Naive thymus-derived CD8-positive, alpha-beta T cell (primary cell): ENCODE data around the gene GOLGA5. TPM values are rescaled to one million over a fixed set of nuclear protein-coding genes. Genes with fewer than 3 reads are reported as not detected.

Experiments
- ATAC-seq, 2 donors: fragments of 150-1000 bp; cut with Tn5 transposase in 1 of 2; sonication (Bioruptor Pico), chemical (Tn5 transposase) in 1 of 2; 1 replicate in 1 of 2; 2 replicates in 1 of 2; pipeline ENCODE4 v1.10.0; 2021; ENCODE audit warnings: mild to moderate bottlenecking in 2 of 2, moderate library complexity in 2 of 2
- POLR2A ChIA-PET: fragments of 350-600 bp; sonication (Branson Sonifier 250); formaldehyde crosslinking; loops from one replicate; lab custom pipeline; 2021; ENCODE audit warnings: antibody characterized with exemption; lab: Charles Lee
- DNase-seq, 10 donors: peaks; one replicate each; pipeline versions ENCODE4 v3.0.0 to v3.0.0-alpha.2; 2020 to 2022
- H3K27ac Mint-ChIP-seq, 10 donors: one replicate each; pipeline ENCODE4 v1.8.0; 2020 to 2022; ENCODE audit warnings: mild to moderate bottlenecking in 10 of 10, mixed read lengths in 10 of 10, moderate library complexity in 4 of 10, inconsistent platforms in 1 of 10
- H3K27me3 Mint-ChIP-seq, 5 donors: one replicate each; pipeline ENCODE4 v1.8.0; 2021 to 2022; ENCODE audit warnings: mixed read lengths in 5 of 5
- H3K36me3 Mint-ChIP-seq, 3 donors: one replicate each; pipeline ENCODE4 v1.8.0; 2020 to 2022; ENCODE audit warnings: mixed read lengths in 3 of 3, mild to moderate bottlenecking in 2 of 3, inconsistent platforms in 1 of 3
- H3K4me1 Mint-ChIP-seq, 4 donors: one replicate each; pipeline ENCODE4 v1.8.0; 2021 to 2022; ENCODE audit warnings: mixed read lengths in 4 of 4
- H3K4me3 Mint-ChIP-seq, 10 donors: one replicate each; pipeline ENCODE4 v1.8.0; 2020 to 2022; ENCODE audit warnings: mild to moderate bottlenecking in 10 of 10, mixed read lengths in 10 of 10, moderate library complexity in 6 of 10, inconsistent platforms in 1 of 10
- H3K9me3 Mint-ChIP-seq, 9 donors: one replicate each; pipeline ENCODE4 v1.8.0; 2020 to 2022; ENCODE audit warnings: mixed read lengths in 9 of 9, mild to moderate bottlenecking in 3 of 9, inconsistent platforms in 1 of 9, moderate library complexity in 1 of 9
- polyA plus RNA-seq, 3 donors: library from polyadenylated mRNA; unstranded; fragments of 300-500 nt; fragmentation: Illumina TruSeq; gene quantifications; one replicate each; pipeline ENCODE4 v1.2.3, GENCODE V29; 2021
- total RNA-seq, 8 experiments: library from RNA in 2 of 8; stranded (reverse) in 2 of 8; gene quantifications; one replicate each; pipeline ENCODE4 v1.2.3 and lab custom pipeline; 2021 to 2026

The GOLGA5 gene
- total and polyA plus RNA-seq, 5 experiments from 2014 or later, result 14.0 to 22.4 (median 20.6) TPM

- no peak for DNase-seq
- peaks cover 2 to 23% (median 7%) of the 10 kb centered on the region in 5 donors for H3K27me3 Mint-ChIP-seq
Observed at GRCh38 chr14:92866181-92866752, 72.2 kb downstream of the GOLGA5 start.

GRCh38 chr14:92866901-92867865, 73.1 kb downstream of the GOLGA5 start:
- H3K4me1 Mint-ChIP-seq, result peaks cover 0 to 1% (median 0%) of the 10 kb centered on the region in 4 donors
- ATAC-seq (no peak), DNase-seq (no peak)
- H3K27ac Mint-ChIP-seq, result no peak overlapping the region
- peaks cover 0 to 17% (median 2%) of the 10 kb centered on the region in 9 donors for H3K9me3 Mint-ChIP-seq
- peaks cover 2 to 23% (median 7%) of the 10 kb centered on the region in 5 donors for H3K27me3 Mint-ChIP-seq
- H3K4me3 Mint-ChIP-seq, result no peak overlapping the region
- H3K36me3 Mint-ChIP-seq, result peaks cover 0 to 5% (median 3%) of the 10 kb centered on the region in 3 donors
- POLR2A ChIA-PET, result no interaction called here

More at GRCh38 chr14:92866181-92866752, 72.2 kb downstream of the GOLGA5 start:
- H3K36me3 Mint-ChIP-seq, result peaks cover 0 to 5% (median 3%) of the 10 kb centered on the region in 3 donors
- POLR2A ChIA-PET, result no interaction called here
- no peak for ATAC-seq
- H3K9me3 Mint-ChIP-seq, result peaks cover 0 to 17% (median 2%) of the 10 kb centered on the region in 9 donors
- peaks cover 0 to 1% (median 0%) of the 10 kb centered on the region in 4 donors for H3K4me1 Mint-ChIP-seq
- no peak overlapping the region for H3K4me3 Mint-ChIP-seq
- H3K27ac Mint-ChIP-seq, result no peak overlapping the region

GRCh38 chr14:92874962-92875661, 81.0 kb downstream of the GOLGA5 start:
- no peak overlapping the region for H3K4me3 Mint-ChIP-seq
- H3K4me1 Mint-ChIP-seq, result no peaks in the 10 kb centered on the region
- H3K36me3 Mint-ChIP-seq, result no peaks in the 10 kb centered on the region
- H3K27me3 Mint-ChIP-seq, result peaks cover 7 to 40% (median 12%) of the 10 kb centered on the region in 5 donors
- no peak for DNase-seq
- POLR2A ChIA-PET, result no interaction called here
- ATAC-seq, result no peak
- H3K9me3 Mint-ChIP-seq, result no peaks in the 10 kb centered on the region
- H3K27ac Mint-ChIP-seq, result no peak overlapping the region

DNA sequence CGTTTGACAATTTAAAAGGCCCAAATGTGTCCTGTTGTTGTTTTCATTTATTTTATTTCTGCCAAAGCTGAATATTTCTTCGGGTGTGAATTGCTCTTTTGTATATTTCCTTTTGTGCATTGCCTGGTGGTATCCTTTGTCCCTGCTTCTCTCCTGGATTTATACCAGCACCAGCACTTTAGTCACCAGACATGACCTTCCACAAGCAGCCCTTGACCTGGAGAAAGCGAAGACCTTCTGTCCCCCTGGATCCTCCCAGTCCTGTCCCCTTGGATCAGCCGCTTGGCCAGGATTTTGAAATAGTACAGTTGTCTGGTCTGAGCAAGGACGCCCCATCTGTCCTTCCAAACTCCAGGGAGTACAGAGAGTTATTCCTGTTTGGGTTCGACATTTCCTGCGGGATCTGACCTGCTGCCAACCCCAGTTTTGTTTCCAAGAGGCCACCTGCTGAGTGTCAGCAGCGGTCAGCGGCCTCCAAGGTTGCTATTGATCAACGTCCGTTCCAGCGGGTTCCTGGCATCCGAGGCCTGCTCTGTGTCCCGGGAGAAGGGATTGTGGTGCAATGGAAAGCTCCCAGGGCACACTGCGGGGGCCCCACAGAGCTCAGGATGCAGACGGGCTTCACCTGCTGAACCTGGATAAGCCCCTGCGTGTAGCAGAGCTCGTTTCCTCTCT, 83.8 kb downstream of the GOLGA5 start:
- H3K4me1 Mint-ChIP-seq, result peaks cover 0 to 2% (median 0%) of the 10 kb centered on the region in 4 donors
- DNase-seq, result no peak
- no peak overlapping the region for H3K27ac Mint-ChIP-seq
- POLR2A ChIA-PET, result no interaction called here
- no peak overlapping the region for H3K4me3 Mint-ChIP-seq
- no peak for ATAC-seq
- no peaks in the 10 kb centered on the region for H3K36me3 Mint-ChIP-seq
- peaks cover 10 to 61% (median 23%) of the 10 kb centered on the region in 5 donors for H3K27me3 Mint-ChIP-seq
- peaks cover 0 to 4% (median 0%) of the 10 kb centered on the region in 9 donors for H3K9me3 Mint-ChIP-seq

GRCh38 chr14:92880351-92880750, 86.2 kb downstream of the GOLGA5 start:
- H3K4me3 Mint-ChIP-seq, result no peak overlapping the region
- peaks cover 13 to 68% (median 29%) of the 10 kb centered on the region in 5 donors for H3K27me3 Mint-ChIP-seq
- POLR2A ChIA-PET, result no interaction called here
- no peaks in the 10 kb centered on the region for H3K36me3 Mint-ChIP-seq
- H3K27ac Mint-ChIP-seq, result peak overlapping the region in 1 of 10 donors; percentile 13
- peaks cover 0 to 4% (median 0%) of the 10 kb centered on the region in 9 donors for H3K9me3 Mint-ChIP-seq
- ATAC-seq, result no peak
- peaks cover 0 to 2% (median 0%) of the 10 kb centered on the region in 4 donors for H3K4me1 Mint-ChIP-seq
- DNase-seq, result no peak

DNA sequence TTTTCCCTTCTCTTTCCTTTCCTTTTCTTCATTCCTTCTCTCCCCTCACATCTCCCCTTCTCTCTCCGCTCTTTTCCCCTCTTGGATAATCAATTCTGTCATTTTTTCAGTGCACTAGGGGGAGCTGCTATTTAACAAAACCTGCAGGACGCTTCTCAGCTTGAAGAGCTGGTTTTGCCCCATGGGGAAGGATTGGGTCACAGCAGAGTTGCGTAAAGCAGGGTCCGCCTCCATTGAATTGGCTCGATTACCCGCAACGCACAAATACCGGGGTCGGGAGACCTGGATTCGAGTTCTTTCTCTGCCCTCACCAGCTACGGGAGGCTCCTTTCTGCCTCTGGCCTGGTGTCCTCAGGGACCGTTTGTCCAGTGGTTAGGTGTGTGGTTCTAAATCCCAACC, 86.7 kb downstream of the GOLGA5 start:
- H3K4me3 Mint-ChIP-seq, result no peak overlapping the region
- no peaks in the 10 kb centered on the region for H3K36me3 Mint-ChIP-seq
- peaks cover 14 to 72% (median 29%) of the 10 kb centered on the region in 5 donors for H3K27me3 Mint-ChIP-seq
- POLR2A ChIA-PET, result no interaction called here
- H3K27ac Mint-ChIP-seq, result no peak overlapping the region
- peaks cover 0 to 4% (median 0%) of the 10 kb centered on the region in 9 donors for H3K9me3 Mint-ChIP-seq
- H3K4me1 Mint-ChIP-seq, result peaks cover 0 to 2% (median 0%) of the 10 kb centered on the region in 4 donors
- no peak for ATAC-seq
- DNase-seq, result no peak

DNA sequence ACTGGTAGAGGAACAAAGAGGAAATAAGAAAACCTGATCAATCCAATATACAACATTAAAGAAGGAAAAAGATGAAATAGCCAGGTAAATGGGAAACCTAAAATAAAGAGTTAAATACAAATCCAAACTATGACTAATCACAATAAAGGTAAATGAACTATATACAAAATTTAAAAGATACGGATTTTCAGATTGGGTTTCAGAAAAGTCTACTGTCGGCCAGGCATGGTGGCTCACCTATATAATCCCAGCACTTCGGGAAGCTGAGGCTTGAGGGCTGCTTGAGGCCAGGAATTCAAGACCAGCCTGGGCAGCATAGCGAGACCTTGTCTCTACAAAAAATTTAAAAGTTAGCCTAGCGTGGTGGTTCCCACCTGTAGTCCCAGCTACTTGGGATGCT, 89.0 kb downstream of the GOLGA5 start:
- peaks cover 17 to 66% (median 33%) of the 10 kb centered on the region in 5 donors for H3K27me3 Mint-ChIP-seq
- H3K4me1 Mint-ChIP-seq, result peaks cover 0 to 2% (median 0%) of the 10 kb centered on the region in 4 donors
- H3K36me3 Mint-ChIP-seq, result no peaks in the 10 kb centered on the region
- no peak for ATAC-seq
- no peak overlapping the region for H3K27ac Mint-ChIP-seq
- peaks cover 0 to 4% (median 0%) of the 10 kb centered on the region in 9 donors for H3K9me3 Mint-ChIP-seq
- POLR2A ChIA-PET, result no interaction called here
- no peak for DNase-seq
- no peak overlapping the region for H3K4me3 Mint-ChIP-seq

DNA sequence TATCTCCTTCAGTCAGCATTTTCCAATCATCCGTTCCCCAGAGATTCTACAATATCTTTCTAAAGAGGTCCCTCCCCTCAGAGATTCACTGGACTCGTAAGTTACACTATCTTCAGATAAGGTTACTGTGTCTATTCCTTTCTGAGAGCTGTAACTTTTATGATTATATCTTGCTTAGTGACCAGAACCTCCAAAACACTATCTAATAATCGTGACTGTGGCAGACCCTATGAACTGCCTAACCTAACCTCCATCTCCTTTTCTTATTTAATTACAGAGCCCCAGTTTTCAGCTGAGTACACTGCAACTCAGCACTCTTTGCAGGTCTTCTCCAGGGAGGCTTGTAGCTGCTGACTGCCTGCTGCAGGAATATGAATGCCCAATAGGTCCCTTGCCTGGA, 90.3 kb downstream of the GOLGA5 start:
- POLR2A ChIA-PET, result no interaction called here
- Mint-ChIP-seq H3K27me3 (peaks cover 18 to 61% (median 31%) of the 10 kb centered on the region in 5 donors), H3K4me3 (no peak overlapping the region), H3K9me3 (peaks cover 0 to 4% (median 0%) of the 10 kb centered on the region in 9 donors), H3K27ac (no peak overlapping the region), H3K4me1 (peaks cover 0 to 2% (median 0%) of the 10 kb centered on the region in 4 donors), H3K36me3 (no peaks in the 10 kb centered on the region)
- DNase-seq, result no peak
- ATAC-seq, result no peak

- peaks cover 15 to 50% (median 26%) of the 10 kb centered on the region in 5 donors for H3K27me3 Mint-ChIP-seq
- H3K9me3 Mint-ChIP-seq, result peaks cover 0 to 4% (median 0%) of the 10 kb centered on the region in 9 donors
- POLR2A ChIA-PET, result no interaction called here
Observed at GRCh38 chr14:92885279-92886061, 91.4 kb downstream of the GOLGA5 start.

DNA sequence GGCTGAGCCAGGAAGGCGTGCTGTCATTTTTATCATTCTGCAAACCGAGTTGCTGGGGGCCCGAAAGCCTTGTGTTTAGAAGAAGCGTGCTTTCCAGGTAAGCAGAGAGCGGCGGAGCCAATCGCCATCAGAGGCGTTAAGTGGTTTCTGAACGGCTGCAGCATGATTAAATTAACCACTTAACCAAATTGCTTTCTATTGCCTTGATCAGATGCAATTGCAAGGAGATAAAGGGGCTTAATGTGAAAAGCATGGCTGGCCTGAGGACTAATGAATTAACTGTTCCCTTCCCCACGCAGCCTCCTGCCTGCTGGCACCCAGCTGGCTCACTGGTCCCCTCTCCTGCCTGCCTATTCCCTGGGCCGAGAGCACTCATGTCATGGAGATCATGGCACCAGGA, 92.2 kb downstream of the GOLGA5 start:
- Mint-ChIP-seq H3K4me3 (no peak overlapping the region), H3K4me1 (peaks cover 0 to 2% (median 0%) of the 10 kb centered on the region in 4 donors), H3K27ac (no peak overlapping the region), H3K36me3 (no peaks in the 10 kb centered on the region), H3K9me3 (peaks cover 0 to 4% (median 0%) of the 10 kb centered on the region in 9 donors), H3K27me3 (peaks cover 15 to 41% (median 22%) of the 10 kb centered on the region in 5 donors)
- POLR2A ChIA-PET, result no interaction called here
- ATAC-seq, result no peak
- no peak for DNase-seq

More at GRCh38 chr14:92885279-92886061, 91.4 kb downstream of the GOLGA5 start:
- H3K4me3 Mint-ChIP-seq, result no peak overlapping the region
- no peaks in the 10 kb centered on the region for H3K36me3 Mint-ChIP-seq
- H3K4me1 Mint-ChIP-seq, result peaks cover 0 to 2% (median under 1%) of the 10 kb centered on the region in 4 donors
- ATAC-seq, result no peak
- peak overlapping the region in 2 of 10 donors; percentile 3 to 76 for H3K27ac Mint-ChIP-seq
- no peak for DNase-seq

- Mint-ChIP-seq H3K9me3 (peaks cover 0 to 7% (median 0%) of the 10 kb centered on the region in 9 donors), H3K4me3 (no peak overlapping the region), H3K27ac (no peak overlapping the region), H3K36me3 (no peaks in the 10 kb centered on the region), H3K27me3 (peaks cover 11 to 33% (median 20%) of the 10 kb centered on the region in 5 donors), H3K4me1 (peaks cover 0 to 2% (median 0%) of the 10 kb centered on the region in 4 donors)
- no peak for DNase-seq
- ATAC-seq, result no peak
- POLR2A ChIA-PET, result no interaction called here
Observed at GRCh38 chr14:92887157-92887556, 93.1 kb downstream of the GOLGA5 start.
